ENCODE measurements around the gene YAP1.

YAP1 gene

DNA sequence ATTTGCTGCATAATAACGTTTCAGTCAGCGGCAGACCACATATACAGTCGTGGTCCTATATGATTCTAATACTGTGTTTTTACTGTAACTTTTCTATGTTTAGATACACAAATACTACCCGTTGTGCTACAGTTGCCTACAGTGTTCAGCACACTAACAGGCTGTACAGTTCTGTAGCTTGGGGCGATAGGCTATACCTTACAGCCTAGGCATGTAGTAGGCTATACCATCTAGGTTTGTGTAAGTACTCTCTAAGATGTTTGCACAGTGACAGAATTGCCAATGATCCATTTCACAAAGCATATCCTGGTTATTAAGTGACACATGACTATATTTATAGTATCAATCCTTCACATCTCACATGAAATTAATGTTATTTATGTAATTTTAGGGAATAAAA is 78.2 kb downstream of the YAP1 start:
- Histone ChIP-seq H3K4me3 (ENCODE audit: low read length) (no peak overlapping the region), H3K4me2 (ENCODE audit: low read depth, low read length) (no peak overlapping the region), H3K4me1 (ENCODE audit: low read length) (no peaks in the 10 kb centered on the region), H3K9me2 (replicated peaks; ENCODE audit: insufficient read depth, low read length) (no peaks in the 10 kb centered on the region), H3K27me3 (replicated peaks; ENCODE audit: insufficient read depth, low read length) (no peaks in the 10 kb centered on the region), H3K9me3 (replicated peaks; ENCODE audit: insufficient read depth, low read length) (no peaks in the 10 kb centered on the region), H2AFZ (ENCODE audit: low read length) (no peak overlapping the region), H3K36me3 (replicated peaks; ENCODE audit: insufficient read depth, low read length) (no peaks in the 10 kb centered on the region), H3K79me2 (ENCODE audit: low read length) (no peaks in the 10 kb centered on the region), H4K20me1 (ENCODE audit: insufficient read depth, low read length) (no peaks in the 10 kb centered on the region), H3F3A (ENCODE audit: insufficient read depth, low read length) (no peaks in the 10 kb centered on the region), H3K9ac (ENCODE audit: low read length) (no peak overlapping the region), H3K27ac (ENCODE audit: low read length) (no peak overlapping the region)
- TF ChIP-seq EZH2phosphoT487 (IDR thresholded peaks at IDR 0.05; ENCODE audit: low read length) (no peak), EZH2 (optimal IDR thresholded peaks at IDR 0.05; ENCODE audit: low read depth, low read length) (no peak)
- TF ChIP-seq, protein P1, sequence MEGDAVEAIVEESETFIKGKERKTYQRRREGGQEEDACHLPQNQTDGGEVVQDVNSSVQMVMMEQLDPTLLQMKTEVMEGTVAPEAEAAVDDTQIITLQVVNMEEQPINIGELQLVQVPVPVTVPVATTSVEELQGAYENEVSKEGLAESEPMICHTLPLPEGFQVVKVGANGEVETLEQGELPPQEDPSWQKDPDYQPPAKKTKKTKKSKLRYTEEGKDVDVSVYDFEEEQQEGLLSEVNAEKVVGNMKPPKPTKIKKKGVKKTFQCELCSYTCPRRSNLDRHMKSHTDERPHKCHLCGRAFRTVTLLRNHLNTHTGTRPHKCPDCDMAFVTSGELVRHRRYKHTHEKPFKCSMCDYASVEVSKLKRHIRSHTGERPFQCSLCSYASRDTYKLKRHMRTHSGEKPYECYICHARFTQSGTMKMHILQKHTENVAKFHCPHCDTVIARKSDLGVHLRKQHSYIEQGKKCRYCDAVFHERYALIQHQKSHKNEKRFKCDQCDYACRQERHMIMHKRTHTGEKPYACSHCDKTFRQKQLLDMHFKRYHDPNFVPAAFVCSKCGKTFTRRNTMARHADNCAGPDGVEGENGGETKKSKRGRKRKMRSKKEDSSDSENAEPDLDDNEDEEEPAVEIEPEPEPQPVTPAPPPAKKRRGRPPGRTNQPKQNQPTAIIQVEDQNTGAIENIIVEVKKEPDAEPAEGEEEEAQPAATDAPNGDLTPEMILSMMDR (IDR thresholded peaks at IDR 0.05; ENCODE audit: low read length), result no peak
- DNase-seq, result no peak

DNA sequence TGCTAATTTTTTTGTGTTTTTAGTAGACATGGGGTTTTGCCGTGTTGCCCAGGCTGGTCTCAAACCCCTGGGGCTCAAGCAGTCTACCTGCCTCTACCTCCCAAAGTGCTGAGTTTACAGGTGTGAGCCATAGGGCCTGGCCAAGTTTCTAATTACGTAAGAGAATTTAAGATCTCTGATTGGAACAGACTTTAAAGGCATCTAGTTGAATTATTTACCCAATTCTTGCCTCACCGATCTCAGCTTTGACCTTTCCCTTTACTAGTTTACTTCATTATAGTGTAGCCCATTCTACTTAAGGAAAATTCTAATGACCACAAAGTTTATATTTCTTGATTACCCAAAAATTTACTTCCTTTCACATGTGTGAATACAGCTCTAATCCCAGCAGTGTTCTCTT is 81.6 kb downstream of the YAP1 start:
- TF ChIP-seq, protein P1 (IDR thresholded peaks at IDR 0.05; ENCODE audit: low read length), result no peak
- no peak for TF ChIP-seq EZH2 (optimal IDR thresholded peaks at IDR 0.05; ENCODE audit: low read depth, low read length)
- TF ChIP-seq EZH2phosphoT487 (IDR thresholded peaks at IDR 0.05; ENCODE audit: low read length), result no peak
- Histone ChIP-seq H3K27ac (ENCODE audit: low read length) (no peak overlapping the region), H3F3A (ENCODE audit: insufficient read depth, low read length) (no peaks in the 10 kb centered on the region), H4K20me1 (ENCODE audit: insufficient read depth, low read length) (no peaks in the 10 kb centered on the region), H3K4me3 (ENCODE audit: low read length) (no peak overlapping the region), H3K4me1 (ENCODE audit: low read length) (no peaks in the 10 kb centered on the region), H3K4me2 (ENCODE audit: low read depth, low read length) (no peak overlapping the region), H3K79me2 (ENCODE audit: low read length) (no peaks in the 10 kb centered on the region), H3K27me3 (replicated peaks; ENCODE audit: insufficient read depth, low read length) (no peaks in the 10 kb centered on the region), H3K9me3 (replicated peaks; ENCODE audit: insufficient read depth, low read length) (no peaks in the 10 kb centered on the region), H2AFZ (ENCODE audit: low read length) (no peak overlapping the region), H3K9ac (ENCODE audit: low read length) (no peak overlapping the region), H3K9me2 (replicated peaks; ENCODE audit: insufficient read depth, low read length) (no peaks in the 10 kb centered on the region), H3K36me3 (replicated peaks; ENCODE audit: insufficient read depth, low read length) (no peaks in the 10 kb centered on the region)
- DNase-seq, result no peak

DNA sequence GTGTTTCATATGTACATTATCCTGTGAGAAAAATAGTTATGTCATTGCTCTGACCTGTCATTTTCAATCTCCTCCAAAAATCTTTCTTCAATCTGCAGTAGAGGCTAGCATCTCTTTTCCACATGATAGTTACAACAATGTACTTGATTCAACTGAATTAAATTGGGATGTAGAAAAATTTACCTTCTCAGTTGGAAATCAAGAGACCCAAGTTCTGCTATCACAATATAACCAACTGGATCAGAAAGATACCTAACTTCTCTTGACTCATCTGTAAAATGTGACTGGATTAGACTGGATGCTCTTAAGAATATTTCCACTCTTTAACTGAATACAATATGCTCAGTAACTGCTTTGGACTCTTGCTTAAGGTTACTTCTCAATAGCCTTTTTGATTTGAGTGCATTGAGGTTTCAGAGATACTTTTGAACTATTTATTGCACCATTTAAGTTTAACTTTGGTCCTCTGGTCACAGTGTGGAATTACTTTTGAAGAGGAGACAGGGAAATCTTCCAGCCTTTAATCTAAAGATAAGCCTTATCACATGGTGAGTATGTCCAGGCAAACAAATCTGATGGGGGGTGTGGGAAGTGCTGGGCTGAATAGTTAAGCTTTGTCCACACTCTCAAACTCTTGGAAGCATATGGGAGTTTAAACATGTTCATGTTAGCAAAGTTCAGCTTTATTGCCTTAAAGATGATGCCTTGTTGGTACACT is 82.3 kb downstream of the YAP1 start:
- no peak overlapping the region for H3K27ac ChIP-seq (ENCODE audit: low read length)
- H3K9me3 ChIP-seq (replicated peaks; ENCODE audit: insufficient read depth, low read length), result no peaks in the 10 kb centered on the region
- no peak overlapping the region for H2AFZ ChIP-seq (ENCODE audit: low read length)
- no peaks in the 10 kb centered on the region for H3K4me1 ChIP-seq (ENCODE audit: low read length)
- no peak overlapping the region for H3K4me2 ChIP-seq (ENCODE audit: low read depth, low read length)
- H4K20me1 ChIP-seq (ENCODE audit: insufficient read depth, low read length), result no peaks in the 10 kb centered on the region
- H3F3A ChIP-seq (ENCODE audit: insufficient read depth, low read length), result no peaks in the 10 kb centered on the region
- no peaks in the 10 kb centered on the region for H3K79me2 ChIP-seq (ENCODE audit: low read length)
- TF ChIP-seq EZH2 (optimal IDR thresholded peaks at IDR 0.05; ENCODE audit: low read depth, low read length) (no peak), EZH2phosphoT487 (IDR thresholded peaks at IDR 0.05; ENCODE audit: low read length) (no peak)
- TF ChIP-seq, protein P1 (IDR thresholded peaks at IDR 0.05; ENCODE audit: low read length), result no peak
- no peaks in the 10 kb centered on the region for H3K36me3 ChIP-seq (replicated peaks; ENCODE audit: insufficient read depth, low read length)
- no peaks in the 10 kb centered on the region for H3K27me3 ChIP-seq (replicated peaks; ENCODE audit: insufficient read depth, low read length)
- no peak for DNase-seq
- no peaks in the 10 kb centered on the region for H3K9me2 ChIP-seq (replicated peaks; ENCODE audit: insufficient read depth, low read length)
- H3K4me3 ChIP-seq (ENCODE audit: low read length), result no peak overlapping the region
- no peak overlapping the region for H3K9ac ChIP-seq (ENCODE audit: low read length)

All from MM.1S (cell line).